HCT116 (cell line): ENCODE data around the gene HMCN2. TPM values are rescaled to one million over a fixed set of nuclear protein-coding genes. Genes with fewer than 3 reads are reported as not detected.
A peak's percentile ranks its signal among the peaks of the same experiment; 100 is the strongest.

Source experiments
- ATAC-seq: fragments of 200-7000 bp; cut with Tn5 transposase; 2 replicates; pipeline ENCODE4 v1.9.1; 2020; ENCODE audit warnings: mild to moderate bottlenecking, moderate library complexity
- BruUV-seq: library from RNA; stranded (reverse); fragments of 400-500 nt; replicated peaks from 2 replicates; lab custom pipeline; 2021; lab: Mats Ljungman, UMichigan
- CTCF ChIA-PET: fragments of 300-600 bp; sonication (Branson Sonifier 250); formaldehyde crosslinking; loops from one replicate; lab custom pipeline; 2021; ENCODE audit warnings: antibody characterized with exemption; lab: Charles Lee
- POLR2A ChIA-PET: fragments of 300-600, 350-600 bp; sonication (Branson Sonifier 250); formaldehyde crosslinking; loops from one replicate; lab custom pipeline; 2021; ENCODE audit warnings: antibody characterized with exemption; lab: Charles Lee
- RAD21 ChIA-PET, 2 experiments: fragments of 300-600 bp; sonication (Branson Sonifier 250); formaldehyde crosslinking; loops; one replicate each; lab custom pipeline; 2023; ENCODE audit warnings: low total read pairs in 2 of 2; ENCODE audit not compliant: uncharacterized antibody in 2 of 2, unreplicated experiment in 2 of 2, low non-redundant PET in 1 of 2; lab: Charles Lee
- DNase-seq: peaks from one replicate; pipeline ENCODE4 v3.0.0-alpha.2; 2010; ENCODE audit warnings: low read depth, low spot score
- H2AFZ ChIP-seq: fragments of 200-600 bp; shearing (Covaris generic), sonication (generic); 2 replicates; pipeline ENCODE4 v1.6.1; 2017; ENCODE audit warnings: low read depth, mixed run types, mixed read lengths, antibody characterized with exemption, low read length; ENCODE audit not compliant: poor library complexity, severe bottlenecking
- H3K27ac ChIP-seq: 2 replicates; pipeline ENCODE4 v1.5.1; 2012; ENCODE audit warnings: low read depth, low read length
- H3K27me3 ChIP-seq: fragments of 200-600 bp; sonication (generic); 2 replicates; pipeline ENCODE4 v1.6.1; 2016; ENCODE audit warnings: mixed run types, low read length, mixed read lengths; ENCODE audit not compliant: insufficient read depth
- H3K36me3 ChIP-seq, 2 experiments: fragments of 200-500 bp in 1 of 2; fragments of 200-600 bp in 1 of 2; sonication (Bioruptor generic) in 1 of 2; sonication (generic) in 1 of 2; 2 replicates each; pipeline versions ENCODE4 v1.5.1 to v1.6.1; 2014 to 2016; ENCODE audit warnings: low read length in 2 of 2, inconsistent platforms in 1 of 2, mixed read lengths in 1 of 2, mixed run types in 1 of 2; ENCODE audit not compliant: insufficient read depth in 2 of 2, control insufficient read depth in 1 of 2
- H3K4me1 ChIP-seq, 2 experiments: fragments of 200-600 bp in 1 of 2; sonication (generic) in 1 of 2; 2 replicates each; pipeline versions ENCODE4 v1.5.1 to v1.6.1; 2012 to 2017; ENCODE audit warnings: low read length in 2 of 2, inconsistent platforms in 1 of 2, mild to moderate bottlenecking in 1 of 2, mixed read lengths in 1 of 2, mixed run types in 1 of 2, moderate library complexity in 1 of 2; ENCODE audit not compliant: insufficient read depth in 2 of 2, control insufficient read depth in 1 of 2
- H3K4me2 ChIP-seq: fragments of 200-600 bp; sonication (generic); 2 replicates; pipeline ENCODE4 v1.6.1; 2017; ENCODE audit warnings: mixed run types, low read length, mixed read lengths
- H3K4me3 ChIP-seq, 2 experiments: fragments of 200-600 bp in 1 of 2; sonication (generic) in 1 of 2; replicated peaks in 1 of 2; 2 replicates each; pipeline ENCODE4 v1.5.1; 2011 to 2016; ENCODE audit warnings: low read length in 2 of 2, control low read depth in 1 of 2, low read depth in 1 of 2, mild to moderate bottlenecking in 1 of 2, mixed read lengths in 1 of 2, mixed run types in 1 of 2
- H3K79me2 ChIP-seq: fragments of 200-600 bp; sonication (generic); 2 replicates; pipeline ENCODE4 v1.6.1; 2017; ENCODE audit warnings: mild to moderate bottlenecking, mixed run types, low read length, moderate library complexity, mixed read lengths; ENCODE audit not compliant: insufficient read depth
- H3K9ac ChIP-seq: fragments of 200-600 bp; sonication (generic); 2 replicates; pipeline ENCODE4 v1.6.1; 2016; ENCODE audit warnings: low read length, mixed read lengths
- H3K9me2 ChIP-seq: fragments of 200-600 bp; sonication (generic), shearing (Covaris generic); 2 replicates; pipeline ENCODE4 v1.6.1; 2017; ENCODE audit warnings: mixed run types, mild to moderate bottlenecking, moderate library complexity; ENCODE audit not compliant: insufficient read depth
- H3K9me3 ChIP-seq, 2 experiments: fragments of 200-500 bp in 1 of 2; fragments of 200-600 bp in 1 of 2; sonication (Bioruptor generic) in 1 of 2; sonication (generic) in 1 of 2; 2 replicates each; pipeline ENCODE4 v1.6.1; 2014 to 2017; ENCODE audit warnings: low read length in 2 of 2, mixed read lengths in 2 of 2, inconsistent platforms in 1 of 2, low read depth in 1 of 2, mild to moderate bottlenecking in 1 of 2, mixed run types in 1 of 2, moderate library complexity in 1 of 2; ENCODE audit not compliant: control insufficient read depth in 1 of 2, insufficient read depth in 1 of 2
- H4K20me1 ChIP-seq: fragments of 200-600 bp; sonication (generic), shearing (Covaris generic); 2 replicates; pipeline ENCODE4 v1.6.1; 2017; ENCODE audit warnings: mixed run types, mild to moderate bottlenecking, moderate library complexity; ENCODE audit not compliant: insufficient read depth
- CEBPB ChIP-seq: IDR thresholded peaks from 2 replicates; pipeline ENCODE4 v1.6.1; 2012; ENCODE audit warnings: low read depth
- CTCF ChIP-seq, 3 experiments: fragments of 200-600 bp in 1 of 3; sonication (generic) in 1 of 3; IDR thresholded peaks in 2 of 3; conservative IDR thresholded peaks in 1 of 3; 2 replicates each; pipeline ENCODE4 v1.5.1; 2012 to 2017; ENCODE audit warnings: low read depth in 2 of 3, low read length in 2 of 3, antibody characterized with exemption in 1 of 3, borderline replicate concordance in 1 of 3, control low read depth in 1 of 3, mild to moderate bottlenecking in 1 of 3, mixed read lengths in 1 of 3, mixed run types in 1 of 3, moderate library complexity in 1 of 3; ENCODE audit not compliant: insufficient read depth in 1 of 3
- FOSL1 ChIP-seq: IDR thresholded peaks from 2 replicates; pipeline ENCODE4 v1.6.1; 2012; ENCODE audit warnings: low read depth
- RAD21 ChIP-seq: IDR thresholded peaks from 2 replicates; pipeline ENCODE4 v1.6.1; 2012; ENCODE audit warnings: low read depth, mild to moderate bottlenecking
- SP1 ChIP-seq: IDR thresholded peaks from 2 replicates; pipeline ENCODE4 v1.6.1; 2012; ENCODE audit warnings: low read depth
- YY1 ChIP-seq: IDR thresholded peaks from 2 replicates; pipeline ENCODE4 v1.6.1; 2011; ENCODE audit warnings: low read length, low read depth, moderate library complexity, mild to moderate bottlenecking; ENCODE audit not compliant: insufficient replicate concordance; ENCODE audit errors: extremely low read depth
- ZBTB33 ChIP-seq: IDR thresholded peaks from 2 replicates; pipeline ENCODE4 v1.6.1; 2011; ENCODE audit warnings: mild to moderate bottlenecking, low read length, moderate library complexity; ENCODE audit not compliant: insufficient replicate concordance; ENCODE audit errors: extremely low read depth
- intact Hi-C: fragments of 100-400 bp; cut with micrococcal nuclease; formaldehyde crosslinking; loops from 2 replicates; pipeline ENCODE4 v1.10.0; 2022
- total RNA-seq: library from RNA; stranded (reverse); gene quantifications from one replicate; pipeline ENCODE4 v1.2.1, GENCODE V29; 2021; ENCODE audit not compliant: unreplicated experiment

HMCN2 gene
- total RNA-seq, 1 experiment from 2014 or later: 0.22 TPM

GRCh38 chr9:130243015-130243881 lies 22.3 kb upstream of the HMCN2 start:
- Histone ChIP-seq H3K36me3 (no peaks in the 10 kb centered on the region), H2AFZ (peak overlapping the region; percentile 87), H3K9me3 (no peaks in the 10 kb centered on the region)
- peak; percentile 82 for ATAC-seq
- peak; percentile 65 for TF ChIP-seq RAD21
- TF ChIP-seq CTCF (IDR thresholded peaks at IDR 0.05 in 2 of 3, conservative IDR thresholded peaks at IDR 0.05 in 1 of 3; ENCODE audit: borderline replicate concordance in 1 of 3, insufficient read depth in 1 of 3, low read depth in 2 of 3, low read length in 2 of 3): peak; percentile 58 to 91 (median 81); a peak in 5 of 6 replicates
- TF ChIP-seq SP1: no peak
- TF ChIP-seq ZBTB33: no peak
- peak; percentile 17 for TF ChIP-seq YY1
- no peak for TF ChIP-seq CEBPB
- TF ChIP-seq FOSL1: no peak
- TF ChIP-seq, all 23 proteins: peak for 3
- Histone ChIP-seq H3K4me2 (peak overlapping the region; percentile 70), H3K4me1 (peaks cover 0 to 22% of the 10 kb centered on the region in 2 experiments; a peak in 2 of 4 replicates), H3K4me3 (peak overlapping the region; percentile 28 to 40), H3K27me3 (no peaks in the 10 kb centered on the region), H3K27ac (no peak overlapping the region; the same call in 1 of the 2 replicates), H3K79me2 (no peaks in the 10 kb centered on the region), H3K9ac (no peak overlapping the region), H4K20me1 (no peaks in the 10 kb centered on the region), H3K9me2 (no peaks in the 10 kb centered on the region)
- intact Hi-C loops: no loop called here
- ChIA-PET RAD21 (no interaction called here), POLR2A (no interaction called here), CTCF (interaction anchor here (1.0 kb wide), 1 partner anchor 9 kb away, joined by 4 read pairs; no protein-coding TSS in a partner anchor)
- BruUV-seq: no TSS peak
- DNase-seq: peak; percentile 47
